Gastrocnemius medialis (tissue), 4 donors: ENCODE measurements around the gene FCHSD2. TPM values are rescaled to one million over a fixed set of nuclear protein-coding genes. Genes with fewer than 3 reads are reported as not detected.
"Not testable (repeated sequence)": the region's sequence is repeated elsewhere in the genome, so short reads cannot be mapped to it uniquely, and the experiment has no call there.

Experiments used
- ATAC-seq, 2 donors: fragments of 150-250 bp; one replicate each; pipeline ENCODE4 v1.9.1; 2016
- DNase-seq, 2 donors: peaks; one replicate each; pipeline ENCODE4 v3.0.0-alpha.2; 2019
- H3K27ac ChIP-seq, 4 donors: fragments of 200-600 bp; sonication (generic); 1 replicate in 1 of 4; 2 replicates in 3 of 4; pipeline ENCODE4 v1.5.1; 2016 to 2018; ENCODE audit warnings: mild to moderate bottlenecking in 2 of 4, moderate library complexity in 1 of 4
- H3K27me3 ChIP-seq, 3 donors: fragments of 200-600 bp; sonication (generic) in 2 of 3; 1 replicate in 1 of 3; 2 replicates in 2 of 3; pipeline versions ENCODE4 v1.5.1 to v1.6.0; 2016 to 2019; ENCODE audit warnings: mild to moderate bottlenecking in 1 of 3, moderate library complexity in 1 of 3
- H3K36me3 ChIP-seq, 2 donors: fragments of 200-600 bp; sonication (generic) in 1 of 2; one replicate each; pipeline ENCODE4 v1.5.1; 2017 to 2018
- H3K4me1 ChIP-seq, 2 donors: fragments of 200-600 bp; sonication (generic) in 1 of 2; one replicate each; pipeline ENCODE4 v1.5.1; 2016 to 2017; ENCODE audit warnings: mild to moderate bottlenecking in 2 of 2
- H3K4me3 ChIP-seq, 4 donors: fragments of 200-600 bp; sonication (generic) in 3 of 4; 1 replicate in 1 of 4; 2 replicates in 3 of 4; pipeline ENCODE4 v1.5.1; 2016 to 2019; ENCODE audit warnings: mild to moderate bottlenecking in 2 of 4
- H3K9me3 ChIP-seq, 3 donors: fragments of 200-600 bp; sonication (generic) in 2 of 3; 1 replicate in 1 of 3; 2 replicates in 2 of 3; pipeline ENCODE4 v1.5.1; 2016 to 2019
- POLR2A ChIP-seq, 2 donors: fragments of 450-650 bp; IDR thresholded peaks; one replicate each; pipeline ENCODE4 v1.6.1; 2017; ENCODE audit warnings: antibody characterized with exemption in 2 of 2, mild to moderate bottlenecking in 2 of 2, moderate library complexity in 2 of 2
- in situ Hi-C, 4 donors: fragments of 200-750 bp; cut with MboI; loops; one replicate each; pipeline versions ENCODE4 v1.15.0 to v1.8.0; 2017; ENCODE audit warnings: low sequenced_read_pairs in 4 of 4
- intact Hi-C: fragments of 100-400 bp; cut with DNase I; formaldehyde crosslinking; loops from one replicate; pipeline ENCODE4 v1.15.1; 2023; ENCODE audit warnings: low total_unique reads
- total RNA-seq, 4 donors: library from RNA; depleted of rRNA; stranded (reverse); fragments of >200 nt; gene quantifications; one replicate each; pipeline versions ENCODE4 v1.1.0 to v1.2.3, GENCODE V29; 2016
- TF ChIP-seq, protein P1 (sequence below), 5 experiments: fragments of 450-650 bp in 3 of 5; fragments of 200-600 bp in 2 of 5; sonication (generic) in 2 of 5; IDR thresholded peaks in 4 of 5; conservative IDR thresholded peaks in 1 of 5; 1 replicate in 4 of 5; 2 replicates in 1 of 5; pipeline ENCODE4 v1.5.1; 2016 to 2019; ENCODE audit warnings: antibody characterized with exemption in 5 of 5, mild to moderate bottlenecking in 3 of 5, moderate library complexity in 3 of 5

Gene FCHSD2
- total RNA-seq, 4 donors from 2014 or later = 5.6 to 10.0 (median 8.0) TPM

DNA sequence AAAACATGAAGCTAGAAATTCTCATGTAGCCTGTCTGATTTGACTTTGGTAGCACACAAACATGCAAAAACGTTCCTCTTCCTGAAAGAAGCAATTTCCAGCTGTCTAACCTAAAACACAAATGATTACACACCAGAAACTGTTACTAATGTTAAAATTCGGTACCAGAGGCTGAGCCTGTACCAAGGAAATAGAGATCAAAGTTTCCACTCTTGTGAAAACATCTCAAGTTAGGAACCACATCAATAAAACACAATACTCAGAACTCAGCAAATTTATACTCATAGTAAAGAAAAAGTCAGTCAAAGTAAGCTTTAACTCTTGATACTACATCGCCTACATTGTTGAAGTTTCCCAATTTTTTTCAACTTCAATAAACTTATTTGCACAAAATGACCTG, 107.8 kb downstream of the FCHSD2 start:
- H3K27me3 ChIP-seq = no peaks in the 10 kb centered on the region
- TF ChIP-seq POLR2A (IDR thresholded peaks at IDR 0.05) = no peak
- TF ChIP-seq, protein P1, sequence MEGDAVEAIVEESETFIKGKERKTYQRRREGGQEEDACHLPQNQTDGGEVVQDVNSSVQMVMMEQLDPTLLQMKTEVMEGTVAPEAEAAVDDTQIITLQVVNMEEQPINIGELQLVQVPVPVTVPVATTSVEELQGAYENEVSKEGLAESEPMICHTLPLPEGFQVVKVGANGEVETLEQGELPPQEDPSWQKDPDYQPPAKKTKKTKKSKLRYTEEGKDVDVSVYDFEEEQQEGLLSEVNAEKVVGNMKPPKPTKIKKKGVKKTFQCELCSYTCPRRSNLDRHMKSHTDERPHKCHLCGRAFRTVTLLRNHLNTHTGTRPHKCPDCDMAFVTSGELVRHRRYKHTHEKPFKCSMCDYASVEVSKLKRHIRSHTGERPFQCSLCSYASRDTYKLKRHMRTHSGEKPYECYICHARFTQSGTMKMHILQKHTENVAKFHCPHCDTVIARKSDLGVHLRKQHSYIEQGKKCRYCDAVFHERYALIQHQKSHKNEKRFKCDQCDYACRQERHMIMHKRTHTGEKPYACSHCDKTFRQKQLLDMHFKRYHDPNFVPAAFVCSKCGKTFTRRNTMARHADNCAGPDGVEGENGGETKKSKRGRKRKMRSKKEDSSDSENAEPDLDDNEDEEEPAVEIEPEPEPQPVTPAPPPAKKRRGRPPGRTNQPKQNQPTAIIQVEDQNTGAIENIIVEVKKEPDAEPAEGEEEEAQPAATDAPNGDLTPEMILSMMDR (IDR thresholded peaks at IDR 0.05 in 4 of 5, conservative IDR thresholded peaks at IDR 0.05 in 1 of 5) = no peak
- no peak for ATAC-seq
- intact Hi-C loops = no loop called here
- no peaks in the 10 kb centered on the region for H3K9me3 ChIP-seq
- H3K27ac ChIP-seq = no peak overlapping the region
- in situ Hi-C loops = no loop called here
- H3K4me3 ChIP-seq = no peak overlapping the region
- no peaks in the 10 kb centered on the region for H3K36me3 ChIP-seq
- no peak for DNase-seq
- peaks cover 0 to 7% of the 10 kb centered on the region in 2 donors for H3K4me1 ChIP-seq

DNA sequence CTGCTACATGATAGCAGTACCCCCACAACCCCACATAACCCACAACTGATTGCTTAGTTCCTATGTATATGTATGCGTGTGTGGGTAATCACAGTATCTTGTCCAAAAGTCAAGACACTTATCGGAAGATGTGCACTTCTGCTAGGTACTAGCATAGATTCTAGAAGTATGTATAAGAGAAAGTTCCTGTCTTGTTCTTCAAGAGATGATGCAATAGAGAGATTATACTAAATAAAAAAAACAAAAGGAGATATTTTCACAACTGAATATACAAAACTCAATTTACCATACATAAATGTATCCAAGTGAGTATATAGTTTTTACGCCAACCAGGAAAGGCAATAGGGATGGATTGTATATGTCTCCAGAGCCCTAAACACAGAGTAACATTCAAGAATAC, 112.0 kb downstream of the FCHSD2 start:
- TF ChIP-seq POLR2A (IDR thresholded peaks at IDR 0.05) = no peak
- TF ChIP-seq, protein P1 (IDR thresholded peaks at IDR 0.05 in 4 of 5, conservative IDR thresholded peaks at IDR 0.05 in 1 of 5) = no peak
- Histone ChIP-seq H3K27me3 (no peaks in the 10 kb centered on the region), H3K36me3 (no peaks in the 10 kb centered on the region), H3K9me3 (peaks cover 0 to 1% (median 0%) of the 10 kb centered on the region in 3 donors), H3K27ac (no peak overlapping the region), H3K4me3 (no peak overlapping the region), H3K4me1 (no peaks in the 10 kb centered on the region)
- no peak for DNase-seq
- no peak for ATAC-seq
- intact Hi-C loops = no loop called here
- in situ Hi-C loops = no loop called here

DNA sequence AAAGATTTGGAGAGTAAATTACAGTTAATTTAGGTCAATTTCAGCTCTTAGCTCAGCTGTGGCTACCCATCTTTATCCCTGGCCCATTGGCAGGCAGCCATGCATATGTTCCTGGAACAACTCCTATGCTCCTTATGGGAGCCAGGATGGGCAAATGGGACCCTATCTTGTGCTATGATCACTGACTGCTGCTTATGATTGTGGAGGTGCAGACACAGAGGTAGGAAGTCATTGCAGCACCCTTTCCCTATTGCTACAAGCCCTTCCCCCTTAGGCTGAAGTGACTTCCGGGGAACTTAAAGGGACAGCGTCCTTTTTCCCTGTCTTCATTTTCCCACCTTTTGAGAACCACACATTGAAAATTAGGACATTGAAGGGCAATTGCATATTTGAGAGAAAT, 112.7 kb downstream of the FCHSD2 start:
- peaks cover 0 to 4% (median 0%) of the 10 kb centered on the region in 3 donors for H3K9me3 ChIP-seq
- intact Hi-C loops (no loop called here), in situ Hi-C loops (no loop called here)
- ATAC-seq (no peak), DNase-seq (no peak)
- TF ChIP-seq POLR2A (IDR thresholded peaks at IDR 0.05) = no peak
- TF ChIP-seq, protein P1 (IDR thresholded peaks at IDR 0.05 in 4 of 5, conservative IDR thresholded peaks at IDR 0.05 in 1 of 5) = no peak
- H3K27ac ChIP-seq = no peak overlapping the region
- no peaks in the 10 kb centered on the region for H3K4me1 ChIP-seq
- no peaks in the 10 kb centered on the region for H3K27me3 ChIP-seq
- H3K4me3 ChIP-seq = no peak overlapping the region
- no peaks in the 10 kb centered on the region for H3K36me3 ChIP-seq

DNA sequence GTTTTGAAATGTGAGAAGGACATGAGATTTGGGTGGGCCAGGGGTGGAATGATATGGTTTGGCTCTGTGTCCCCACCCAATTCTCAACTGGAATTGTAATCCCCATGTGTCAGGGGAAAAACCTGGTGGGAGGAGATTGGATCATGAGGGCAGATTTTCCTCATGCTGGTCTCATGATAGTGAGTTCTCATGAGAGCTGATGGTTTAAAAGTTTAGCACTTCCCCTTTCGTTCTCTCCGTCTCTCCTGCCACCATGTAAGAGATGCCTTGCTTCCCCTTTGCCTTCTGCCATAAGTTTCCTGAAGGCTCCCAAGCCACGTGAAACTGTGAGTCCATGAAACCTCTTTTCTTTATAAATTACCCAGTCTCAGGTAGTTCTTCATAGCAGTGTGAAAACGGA, 113.5 kb downstream of the FCHSD2 start:
- in situ Hi-C loops (no loop called here), intact Hi-C loops (no loop called here)
- no peaks in the 10 kb centered on the region for H3K27me3 ChIP-seq
- no peak overlapping the region for H3K27ac ChIP-seq
- ATAC-seq (no peak), DNase-seq (peak in 1 of 2 donors; percentile 9)
- no peaks in the 10 kb centered on the region for H3K36me3 ChIP-seq
- H3K9me3 ChIP-seq = peaks cover 0 to 4% (median 3%) of the 10 kb centered on the region in 3 donors
- H3K4me3 ChIP-seq = no peak overlapping the region
- TF ChIP-seq POLR2A (IDR thresholded peaks at IDR 0.05) = no peak
- TF ChIP-seq, protein P1 (IDR thresholded peaks at IDR 0.05 in 4 of 5, conservative IDR thresholded peaks at IDR 0.05 in 1 of 5) = no peak
- no peaks in the 10 kb centered on the region for H3K4me1 ChIP-seq

DNA sequence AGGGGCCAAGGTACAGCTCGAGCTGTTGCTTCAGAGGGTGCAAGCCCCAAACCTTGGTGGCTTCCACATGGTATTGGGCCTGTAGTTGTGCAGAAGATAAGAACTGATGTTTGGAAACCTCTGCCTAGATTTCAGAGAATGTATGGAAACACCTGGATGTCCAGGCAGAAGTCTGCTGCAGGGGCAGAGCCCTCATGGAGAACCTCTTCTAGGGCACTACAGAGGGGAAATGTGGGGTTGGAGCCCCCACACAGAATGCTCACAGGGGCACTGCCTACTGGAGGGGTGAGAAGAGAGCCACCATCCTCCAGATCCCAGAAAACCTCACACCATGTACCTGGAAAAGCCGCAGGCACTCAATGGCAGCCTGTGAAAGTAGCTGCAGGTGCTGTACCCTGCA, 114.3 kb downstream of the FCHSD2 start:
- H3K36me3 ChIP-seq, H3K27me3 ChIP-seq, H3K4me1 ChIP-seq, H3K4me3 ChIP-seq, H3K9me3 ChIP-seq, H3K27ac ChIP-seq, in situ Hi-C loops, intact Hi-C loops, ATAC-seq, DNase-seq: not testable (repeated sequence)
